ENCODE data around the gene MAN1B1. TPM values are rescaled to one million over a fixed set of nuclear protein-coding genes. Genes with fewer than 3 reads are reported as not detected.
A peak's percentile ranks its signal among the peaks of the same experiment; 100 is the strongest.

Gene MAN1B1
- total RNA-seq, 1 donor from 2014 or later: 24.6 TPM

GRCh38 chr9:137045294-137046087 lies 41.3 kb upstream of the MAN1B1 start:
- H2AFZ ChIP-seq (replicated peaks): peak overlapping the region; percentile 95
- H3K9me3 ChIP-seq (ENCODE audit: low read depth): no peaks in the 10 kb centered on the region
- no peak overlapping the region for H3K9ac ChIP-seq
- H3K4me2 ChIP-seq: peak overlapping the region; percentile 96
- H3K27me3 ChIP-seq: peaks cover 62% of the 10 kb centered on the region
- no peaks in the 10 kb centered on the region for H3K36me3 ChIP-seq
- H3K27ac ChIP-seq: no peak overlapping the region
- H3K4me3 Mint-ChIP-seq: peak overlapping the region; percentile 87
- H3K4me1 Mint-ChIP-seq: peaks cover 4% of the 10 kb centered on the region
- H3K4me3 ChIP-seq: peak overlapping the region; percentile 72
- no peaks in the 10 kb centered on the region for H3K36me3 Mint-ChIP-seq
- H3K27ac Mint-ChIP-seq: no peak overlapping the region
- peaks cover 6% of the 10 kb centered on the region for H3K4me1 ChIP-seq
- H4K20me1 ChIP-seq (ENCODE audit: low read depth): peaks cover 64% of the 10 kb centered on the region
- peak; percentile 76 for DNase-seq (ENCODE audit: low spot score)
- peak; percentile 42 for TF ChIP-seq EZH2phosphoT487 (IDR thresholded peaks at IDR 0.05)
- peak; percentile 49 for TF ChIP-seq EZH2 (IDR thresholded peaks at IDR 0.05)
- no peak for TF ChIP-seq CTCF (IDR thresholded peaks at IDR 0.05)
- peaks cover 32% of the 10 kb centered on the region for H3K27me3 Mint-ChIP-seq (ENCODE audit: insufficient read depth, low read depth)
- peaks cover 5% of the 10 kb centered on the region for H3F3A ChIP-seq (ENCODE audit: low read depth)
- H3K9me3 Mint-ChIP-seq: no peaks in the 10 kb centered on the region
- no peaks in the 10 kb centered on the region for H3K79me2 ChIP-seq (ENCODE audit: low read depth)

- peaks cover 6% of the 10 kb centered on the region for H3K4me1 ChIP-seq
- H3K9me3 ChIP-seq (ENCODE audit: low read depth): no peaks in the 10 kb centered on the region
- TF ChIP-seq EZH2phosphoT487 (IDR thresholded peaks at IDR 0.05) (peak; percentile 47), CTCF (IDR thresholded peaks at IDR 0.05) (peak; percentile 83), EZH2 (IDR thresholded peaks at IDR 0.05) (peak; percentile 62)
- no peaks in the 10 kb centered on the region for H3K36me3 Mint-ChIP-seq
- H3K79me2 ChIP-seq (ENCODE audit: low read depth): no peaks in the 10 kb centered on the region
- peaks cover 4% of the 10 kb centered on the region for H3K4me1 Mint-ChIP-seq
- peaks cover 32% of the 10 kb centered on the region for H3K27me3 Mint-ChIP-seq (ENCODE audit: insufficient read depth, low read depth)
- peaks cover 69% of the 10 kb centered on the region for H3K27me3 ChIP-seq
- H3K4me3 Mint-ChIP-seq: peak within 1 kb of the TSS; percentile 87
- H3K9me3 Mint-ChIP-seq: no peaks in the 10 kb centered on the region
- H2AFZ ChIP-seq (replicated peaks): peak within 1 kb of the TSS; percentile 95
- no peak within 1 kb of the TSS for H3K9ac ChIP-seq
- H3K36me3 ChIP-seq: no peaks in the 10 kb centered on the region
- DNase-seq (ENCODE audit: low spot score): peak; percentile 95
- H4K20me1 ChIP-seq (ENCODE audit: low read depth): peaks cover 63% of the 10 kb centered on the region
- peak within 1 kb of the TSS; percentile 96 for H3K4me2 ChIP-seq
- no peak within 1 kb of the TSS for H3K27ac Mint-ChIP-seq
- peak within 1 kb of the TSS; percentile 72 for H3K4me3 ChIP-seq
- H3K27ac ChIP-seq: no peak within 1 kb of the TSS
- peaks cover 5% of the 10 kb centered on the region for H3F3A ChIP-seq (ENCODE audit: low read depth)
These were observed 40.5 kb upstream of the MAN1B1 start, which contains the start of gene NPDC1 for GRCh38 chr9:137046088-137046787. Gene NPDC1 (minus strand): TSS chr9:137046177. CDS start chr9:137045989, 188 bp downstream.

DNA sequence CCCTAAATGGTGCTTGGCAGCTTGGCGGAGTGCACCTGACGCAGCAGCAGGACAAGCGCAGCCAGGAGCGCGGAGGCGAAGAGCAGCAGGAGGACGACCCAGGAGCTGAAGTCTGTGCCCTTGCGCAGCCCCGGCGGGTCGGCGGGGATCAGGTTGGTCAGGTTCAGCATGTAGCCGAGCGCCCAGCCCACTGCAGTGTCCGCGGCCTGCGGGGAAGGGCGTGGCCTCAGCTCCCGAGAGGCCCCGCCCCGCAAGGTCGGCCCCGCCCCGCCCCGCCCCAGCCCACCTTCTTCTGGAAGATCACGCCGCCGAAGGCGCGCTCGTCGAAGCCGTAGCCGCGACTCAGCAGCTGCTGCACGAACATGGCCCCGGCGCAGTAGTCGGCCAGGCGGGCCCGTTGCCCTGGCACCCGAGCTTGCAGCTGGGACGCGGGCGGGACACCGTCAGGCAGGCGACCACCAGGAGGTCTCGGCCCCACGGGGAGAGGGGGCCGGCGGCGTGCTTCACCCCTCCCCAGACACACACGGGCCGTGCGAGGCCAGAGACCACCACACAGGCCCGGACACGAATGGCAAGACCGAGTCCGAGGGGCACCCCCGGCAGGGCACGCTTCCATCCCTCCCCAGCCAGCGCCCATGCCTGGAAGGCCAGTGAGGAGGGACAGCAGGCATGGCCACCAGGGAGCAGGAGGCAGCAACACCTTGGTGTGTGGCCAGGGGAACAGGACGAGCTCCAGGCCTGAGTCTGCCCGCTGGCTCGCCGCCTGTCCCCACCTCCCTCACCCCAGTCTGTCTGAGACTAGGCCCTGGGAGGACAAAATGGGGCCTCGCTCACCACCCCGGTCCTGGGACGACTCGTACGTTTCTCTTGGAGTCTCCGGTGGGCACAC lies 37.9 kb upstream of the MAN1B1 start:
- Histone ChIP-seq H4K20me1 (ENCODE audit: low read depth) (peaks cover 61% of the 10 kb centered on the region), H2AFZ (replicated peaks) (no peak overlapping the region), H3F3A (ENCODE audit: low read depth) (peaks cover 12% of the 10 kb centered on the region), H3K79me2 (ENCODE audit: low read depth) (no peaks in the 10 kb centered on the region), H3K27me3 (peaks cover 94% of the 10 kb centered on the region), H3K36me3 (no peaks in the 10 kb centered on the region), H3K27ac (no peak overlapping the region), H3K9ac (no peak overlapping the region), H3K4me3 (no peak overlapping the region), H3K4me2 (no peak overlapping the region), H3K9me3 (ENCODE audit: low read depth) (no peaks in the 10 kb centered on the region), H3K4me1 (peaks cover 12% of the 10 kb centered on the region)
- no peak overlapping the region for H3K4me3 Mint-ChIP-seq
- peaks cover 4% of the 10 kb centered on the region for H3K4me1 Mint-ChIP-seq
- peaks cover 45% of the 10 kb centered on the region for H3K27me3 Mint-ChIP-seq (ENCODE audit: insufficient read depth, low read depth)
- no peak overlapping the region for H3K27ac Mint-ChIP-seq
- peak; percentile 14 for TF ChIP-seq EZH2phosphoT487 (IDR thresholded peaks at IDR 0.05)
- no peak for TF ChIP-seq CTCF (IDR thresholded peaks at IDR 0.05)
- H3K9me3 Mint-ChIP-seq: no peaks in the 10 kb centered on the region
- H3K36me3 Mint-ChIP-seq: no peaks in the 10 kb centered on the region
- no peak for DNase-seq (ENCODE audit: low spot score)
